ENCODE results near the gene SLC25A30. TPM values are rescaled to one million over a fixed set of nuclear protein-coding genes. Genes with fewer than 3 reads are reported as not detected.
"Not testable (repeated sequence)": the region's sequence is repeated elsewhere in the genome, so short reads cannot be mapped to it uniquely, and the experiment has no call there.

Gene SLC25A30
- total and polyA plus RNA-seq, 10 donors: 5.9 to 31.9 (median 19.0) TPM

DNA sequence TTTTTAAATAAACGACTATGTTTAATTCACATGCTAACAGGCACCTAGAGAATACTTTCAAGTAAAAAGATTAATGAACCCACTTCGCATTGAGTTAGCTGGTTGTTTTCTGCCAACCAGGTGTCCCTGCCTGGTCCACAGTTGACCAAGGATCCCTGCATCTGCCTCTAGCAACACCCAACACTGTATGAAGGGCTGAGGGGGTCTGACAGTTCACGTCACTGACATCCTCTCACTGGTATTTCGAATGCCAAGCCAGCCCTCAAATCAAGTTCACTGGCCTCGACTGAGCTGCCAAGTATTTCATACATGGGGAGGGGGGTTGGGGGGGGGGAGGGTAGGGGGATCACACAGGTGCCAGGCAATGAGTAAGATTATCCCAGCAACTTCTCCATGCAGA is 25.4 kb downstream of the SLC25A30 start:
- TF ChIP-seq, protein P1, sequence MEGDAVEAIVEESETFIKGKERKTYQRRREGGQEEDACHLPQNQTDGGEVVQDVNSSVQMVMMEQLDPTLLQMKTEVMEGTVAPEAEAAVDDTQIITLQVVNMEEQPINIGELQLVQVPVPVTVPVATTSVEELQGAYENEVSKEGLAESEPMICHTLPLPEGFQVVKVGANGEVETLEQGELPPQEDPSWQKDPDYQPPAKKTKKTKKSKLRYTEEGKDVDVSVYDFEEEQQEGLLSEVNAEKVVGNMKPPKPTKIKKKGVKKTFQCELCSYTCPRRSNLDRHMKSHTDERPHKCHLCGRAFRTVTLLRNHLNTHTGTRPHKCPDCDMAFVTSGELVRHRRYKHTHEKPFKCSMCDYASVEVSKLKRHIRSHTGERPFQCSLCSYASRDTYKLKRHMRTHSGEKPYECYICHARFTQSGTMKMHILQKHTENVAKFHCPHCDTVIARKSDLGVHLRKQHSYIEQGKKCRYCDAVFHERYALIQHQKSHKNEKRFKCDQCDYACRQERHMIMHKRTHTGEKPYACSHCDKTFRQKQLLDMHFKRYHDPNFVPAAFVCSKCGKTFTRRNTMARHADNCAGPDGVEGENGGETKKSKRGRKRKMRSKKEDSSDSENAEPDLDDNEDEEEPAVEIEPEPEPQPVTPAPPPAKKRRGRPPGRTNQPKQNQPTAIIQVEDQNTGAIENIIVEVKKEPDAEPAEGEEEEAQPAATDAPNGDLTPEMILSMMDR (IDR thresholded peaks at IDR 0.05 in 8 of 11, conservative IDR thresholded peaks at IDR 0.05 in 3 of 11): no peak
- no peak for TF ChIP-seq POLR2AphosphoS5 (IDR thresholded peaks at IDR 0.05)
- no peak for TF ChIP-seq POLR2A (IDR thresholded peaks at IDR 0.05)
- 70 to 82% (median 74%) methylated on average over 4 to 5 of the region's 5 CpGs for WGBS, 5 donors
- H3K27ac ChIP-seq: no peak overlapping the region

GRCh38 chr13:45391926-45392325 is 26.2 kb downstream of the SLC25A30 start:
- WGBS, 5 donors: 95 to 97% (median 97%) methylated on average over 6 of the region's 6 CpGs
- H3K4me1 ChIP-seq: peaks cover 5 to 33% (median 21%) of the 10 kb centered on the region in 6 donors
- peaks cover 0 to 3% (median 0%) of the 10 kb centered on the region in 8 donors for H3K9me3 ChIP-seq
- TF ChIP-seq POLR2A (IDR thresholded peaks at IDR 0.05) (no peak), POLR2AphosphoS5 (IDR thresholded peaks at IDR 0.05) (no peak)
- TF ChIP-seq, protein P1 (IDR thresholded peaks at IDR 0.05 in 8 of 11, conservative IDR thresholded peaks at IDR 0.05 in 3 of 11): no peak
- no peaks in the 10 kb centered on the region for H3K27me3 ChIP-seq (replicated peaks in 1 of 7)
- no peak overlapping the region for H3K27ac ChIP-seq
- intact Hi-C loops (cut with DNase I; ENCODE audit: low total_unique reads): no loop called here
- peaks cover 0 to 77% (median 17%) of the 10 kb centered on the region in 6 donors for H3K36me3 ChIP-seq
- no peak for DNase-seq
- no peak overlapping the region for H3K4me3 ChIP-seq

More for the DNA sequence above, 25.4 kb downstream of the SLC25A30 start:
- peaks cover 0 to 82% (median 23%) of the 10 kb centered on the region in 6 donors for H3K36me3 ChIP-seq
- H3K4me1 ChIP-seq: peaks cover 8 to 38% (median 24%) of the 10 kb centered on the region in 6 donors
- H3K27me3 ChIP-seq (replicated peaks in 1 of 7): no peaks in the 10 kb centered on the region
- no peaks in the 10 kb centered on the region for H3K9me3 ChIP-seq
- intact Hi-C loops (cut with DNase I; ENCODE audit: low total_unique reads): no loop called here
- DNase-seq: no peak
- H3K4me3 ChIP-seq: no peak overlapping the region

DNA sequence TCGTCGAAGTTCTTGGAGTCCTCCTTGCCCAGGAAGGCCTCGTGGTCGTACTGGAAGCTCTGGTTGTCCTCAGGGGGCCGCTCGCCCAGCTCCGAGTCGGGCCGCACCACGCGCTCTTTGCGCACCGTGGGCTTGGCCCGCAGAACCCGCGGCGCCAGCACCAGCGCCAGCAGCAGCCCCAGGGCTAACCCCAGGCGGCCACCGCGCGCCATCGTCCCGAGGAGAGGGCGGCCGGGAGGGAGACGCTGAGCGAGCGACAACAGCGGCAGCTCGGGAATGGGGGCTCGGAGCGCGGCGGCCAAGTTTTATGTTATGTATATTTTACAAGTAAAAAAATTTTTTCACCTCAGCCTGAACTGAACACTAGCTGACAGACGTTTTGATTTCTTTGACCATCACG is 27.0 kb downstream of the SLC25A30 start:
- WGBS, 5 donors: 91 to 98% (median 95%) methylated on average over 28 to 37 of the region's 37 CpGs
- Histone ChIP-seq H3K4me1 (peaks cover 3 to 25% (median 13%) of the 10 kb centered on the region in 6 donors), H3K36me3 (peaks cover 0 to 74% (median 14%) of the 10 kb centered on the region in 6 donors)
- H3K9me3 ChIP-seq; H3K4me3 ChIP-seq; intact Hi-C loops (cut with DNase I; ENCODE audit: low total_unique reads); DNase-seq; H3K27ac ChIP-seq; H3K27me3 ChIP-seq (replicated peaks in 1 of 7): not testable (repeated sequence)

GRCh38 chr13:45390348-45390747 is 27.8 kb downstream of the SLC25A30 start:
- 90 to 98% (median 95%) methylated on average over 8 to 9 of the region's 9 CpGs for WGBS, 5 donors
- H3K27me3 ChIP-seq (replicated peaks in 1 of 7); H3K27ac ChIP-seq; DNase-seq; H3K4me3 ChIP-seq; H3K9me3 ChIP-seq; intact Hi-C loops (cut with DNase I; ENCODE audit: low total_unique reads): not testable (repeated sequence)
- peaks cover 0 to 71% (median 7%) of the 10 kb centered on the region in 6 donors for H3K36me3 ChIP-seq
- peaks cover 0 to 17% (median 6%) of the 10 kb centered on the region in 6 donors for H3K4me1 ChIP-seq

GRCh38 chr13:45388664-45389063 is 29.5 kb downstream of the SLC25A30 start:
- Histone ChIP-seq H3K27me3 (replicated peaks in 1 of 7) (no peaks in the 10 kb centered on the region), H3K36me3 (peaks cover 0 to 76% (median 5%) of the 10 kb centered on the region in 6 donors), H3K4me3 (no peak overlapping the region), H3K9me3 (peaks cover 0 to 3% (median 0%) of the 10 kb centered on the region in 8 donors), H3K4me1 (peaks cover 0 to under 1% (median 0%) of the 10 kb centered on the region in 6 donors), H3K27ac (no peak overlapping the region)
- intact Hi-C loops (cut with DNase I; ENCODE audit: low total_unique reads): no loop called here
- TF ChIP-seq POLR2AphosphoS5 (IDR thresholded peaks at IDR 0.05) (no peak), POLR2A (IDR thresholded peaks at IDR 0.05) (no peak)
- TF ChIP-seq, protein P1 (IDR thresholded peaks at IDR 0.05 in 8 of 11, conservative IDR thresholded peaks at IDR 0.05 in 3 of 11): no peak
- 94 to 96% (median 95%) methylated on average over 4 of the region's 4 CpGs for WGBS, 5 donors
- no peak for DNase-seq

DNA sequence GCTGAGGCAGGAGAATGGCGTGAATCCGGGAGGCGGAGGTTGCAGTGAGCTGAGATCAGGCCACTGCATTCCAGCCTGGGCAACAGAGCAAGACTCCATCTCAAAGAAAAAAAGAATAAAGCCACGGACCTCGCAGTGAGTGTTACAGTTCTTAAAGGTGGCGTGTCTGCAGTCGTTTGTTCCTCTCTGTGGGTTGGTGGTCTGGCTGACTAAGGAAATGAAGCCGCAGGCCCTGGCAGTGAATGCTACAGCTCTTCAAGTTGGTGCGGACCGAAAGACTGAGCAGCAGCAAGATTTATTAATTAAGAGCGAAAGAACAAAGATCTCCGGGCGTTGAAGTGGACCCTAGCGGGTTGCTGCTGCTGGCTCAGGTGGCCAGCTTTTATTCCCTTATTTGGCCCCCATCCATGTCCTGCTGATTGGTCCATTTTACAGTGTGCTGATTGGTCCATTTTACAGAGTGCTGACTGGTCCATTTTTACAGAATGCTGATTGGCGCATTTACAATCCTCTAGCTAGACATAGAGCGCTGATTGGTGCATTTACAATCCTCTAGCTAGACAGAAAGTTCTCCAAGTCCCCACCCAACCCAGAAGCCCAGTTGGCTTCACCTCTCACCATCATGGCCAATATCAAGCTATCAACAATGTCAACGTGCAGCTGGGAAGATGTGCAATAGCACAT is 31.1 kb downstream of the SLC25A30 start:
- H3K27me3 ChIP-seq (replicated peaks in 1 of 7); H3K4me1 ChIP-seq; H3K4me3 ChIP-seq; H3K27ac ChIP-seq; intact Hi-C loops (cut with DNase I; ENCODE audit: low total_unique reads); H3K9me3 ChIP-seq; DNase-seq: not testable (repeated sequence)
- 54 to 82% (median 65%) methylated on average over 17 of the region's 17 CpGs for WGBS, 5 donors
- H3K36me3 ChIP-seq: peaks cover 0 to 64% (median 3%) of the 10 kb centered on the region in 6 donors
